ENCODE data around the gene CCNG2.

The CCNG2 gene

GRCh38 chr4:77209012-77209411 is 52.0 kb downstream of the CCNG2 start:
- H3K4me3 ChIP-seq (ENCODE audit: low read depth, low read length) = no peak overlapping the region
- DNase-seq (ENCODE audit: low read depth) = no peak
- TF ChIP-seq CTCF (conservative IDR thresholded peaks at IDR 0.05; ENCODE audit: low read depth, low read length) = no peak

GRCh38 chr4:77209936-77210335 is 52.9 kb downstream of the CCNG2 start:
- TF ChIP-seq CTCF (conservative IDR thresholded peaks at IDR 0.05; ENCODE audit: low read depth, low read length) = no peak
- no peak for DNase-seq (ENCODE audit: low read depth)
- no peak overlapping the region for H3K4me3 ChIP-seq (ENCODE audit: low read depth, low read length)

GRCh38 chr4:77215107-77215506 is 58.1 kb downstream of the CCNG2 start:
- no peak for DNase-seq (ENCODE audit: low read depth)
- no peak overlapping the region for H3K4me3 ChIP-seq (ENCODE audit: low read depth, low read length)
- TF ChIP-seq CTCF (conservative IDR thresholded peaks at IDR 0.05; ENCODE audit: low read depth, low read length) = no peak

- TF ChIP-seq CTCF (conservative IDR thresholded peaks at IDR 0.05; ENCODE audit: low read depth, low read length) = no peak
- no peak for DNase-seq (ENCODE audit: low read depth)
- no peak overlapping the region for H3K4me3 ChIP-seq (ENCODE audit: low read depth, low read length)
These were observed 60.5 kb downstream of the CCNG2 start for GRCh38 chr4:77217526-77217925.

GRCh38 chr4:77219266-77219665 is 62.3 kb downstream of the CCNG2 start:
- H3K4me3 ChIP-seq (ENCODE audit: low read depth, low read length) = no peak overlapping the region
- DNase-seq (ENCODE audit: low read depth) = no peak
- TF ChIP-seq CTCF (conservative IDR thresholded peaks at IDR 0.05; ENCODE audit: low read depth, low read length) = no peak
